ENCODE measurements around the gene NCOA3.

The NCOA3 gene

GRCh38 chr20:47515843-47516242 lies 14.2 kb downstream of the NCOA3 start:
- DNase-seq (ENCODE audit: low read depth): no peak
- no peak overlapping the region for H3K4me3 ChIP-seq (ENCODE audit: low read depth, low read length)
- TF ChIP-seq, protein P1, sequence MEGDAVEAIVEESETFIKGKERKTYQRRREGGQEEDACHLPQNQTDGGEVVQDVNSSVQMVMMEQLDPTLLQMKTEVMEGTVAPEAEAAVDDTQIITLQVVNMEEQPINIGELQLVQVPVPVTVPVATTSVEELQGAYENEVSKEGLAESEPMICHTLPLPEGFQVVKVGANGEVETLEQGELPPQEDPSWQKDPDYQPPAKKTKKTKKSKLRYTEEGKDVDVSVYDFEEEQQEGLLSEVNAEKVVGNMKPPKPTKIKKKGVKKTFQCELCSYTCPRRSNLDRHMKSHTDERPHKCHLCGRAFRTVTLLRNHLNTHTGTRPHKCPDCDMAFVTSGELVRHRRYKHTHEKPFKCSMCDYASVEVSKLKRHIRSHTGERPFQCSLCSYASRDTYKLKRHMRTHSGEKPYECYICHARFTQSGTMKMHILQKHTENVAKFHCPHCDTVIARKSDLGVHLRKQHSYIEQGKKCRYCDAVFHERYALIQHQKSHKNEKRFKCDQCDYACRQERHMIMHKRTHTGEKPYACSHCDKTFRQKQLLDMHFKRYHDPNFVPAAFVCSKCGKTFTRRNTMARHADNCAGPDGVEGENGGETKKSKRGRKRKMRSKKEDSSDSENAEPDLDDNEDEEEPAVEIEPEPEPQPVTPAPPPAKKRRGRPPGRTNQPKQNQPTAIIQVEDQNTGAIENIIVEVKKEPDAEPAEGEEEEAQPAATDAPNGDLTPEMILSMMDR (IDR thresholded peaks at IDR 0.05; ENCODE audit: control insufficient read depth, extremely low read depth, insufficient read depth): no peak

- no peak for DNase-seq (ENCODE audit: low read depth)
- H3K4me3 ChIP-seq (ENCODE audit: low read depth, low read length): no peak overlapping the region
- TF ChIP-seq, protein P1 (IDR thresholded peaks at IDR 0.05; ENCODE audit: control insufficient read depth, extremely low read depth, insufficient read depth): no peak
Observed at GRCh38 chr20:47521059-47521808, 19.5 kb downstream of the NCOA3 start.

GRCh38 chr20:47524015-47524784 lies 22.5 kb downstream of the NCOA3 start:
- TF ChIP-seq, protein P1 (IDR thresholded peaks at IDR 0.05; ENCODE audit: control insufficient read depth, extremely low read depth, insufficient read depth): no peak
- no peak for DNase-seq (ENCODE audit: low read depth)
- H3K4me3 ChIP-seq (ENCODE audit: low read depth, low read length): no peak overlapping the region

GRCh38 chr20:47527004-47527800 lies 25.5 kb downstream of the NCOA3 start:
- H3K4me3 ChIP-seq (ENCODE audit: low read depth, low read length): no peak overlapping the region
- TF ChIP-seq, protein P1 (IDR thresholded peaks at IDR 0.05; ENCODE audit: control insufficient read depth, extremely low read depth, insufficient read depth): no peak
- DNase-seq (ENCODE audit: low read depth): peak; percentile 28

DNA sequence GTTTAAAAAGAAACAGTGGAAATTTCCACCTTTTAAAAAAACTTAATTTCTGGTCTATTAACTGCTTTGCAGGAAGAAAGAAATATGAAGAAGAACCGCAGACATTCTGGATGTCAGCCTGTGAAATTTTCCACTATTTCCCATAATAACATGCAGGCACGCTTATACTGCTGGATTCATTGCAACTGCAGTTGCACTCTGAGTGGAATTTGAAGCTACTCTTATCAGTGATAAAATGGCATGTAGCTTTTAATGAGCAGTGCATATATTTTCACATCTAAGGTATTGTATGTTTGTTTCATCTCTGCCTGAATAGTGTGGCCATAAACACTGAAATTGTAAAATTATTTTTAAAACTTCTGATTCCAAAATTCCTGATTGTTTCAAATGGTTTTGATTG lies 28.2 kb downstream of the NCOA3 start:
- no peak overlapping the region for H3K4me3 ChIP-seq (ENCODE audit: low read depth, low read length)
- TF ChIP-seq, protein P1 (IDR thresholded peaks at IDR 0.05; ENCODE audit: control insufficient read depth, extremely low read depth, insufficient read depth): no peak
- no peak for DNase-seq (ENCODE audit: low read depth)

DNA sequence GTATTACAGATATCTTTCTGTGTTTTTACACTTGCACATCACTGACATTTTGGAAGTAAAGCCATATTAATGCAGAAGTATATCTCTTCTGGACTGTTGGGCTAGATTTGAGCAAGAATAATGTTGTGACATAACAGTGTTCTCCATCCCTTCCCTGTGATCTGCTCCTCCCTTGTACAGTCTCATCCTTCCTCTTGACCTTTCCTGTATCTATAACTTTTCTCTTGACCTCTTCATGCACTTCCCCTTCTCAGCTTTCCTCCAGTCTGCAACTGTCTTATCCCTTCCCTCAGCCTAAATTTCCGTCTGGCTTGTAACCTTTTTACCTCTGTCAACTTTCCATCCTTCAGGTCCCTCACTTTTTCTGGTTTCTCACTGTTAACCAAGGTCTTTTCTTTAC lies 29.8 kb downstream of the NCOA3 start:
- no peak for DNase-seq (ENCODE audit: low read depth)
- H3K4me3 ChIP-seq (ENCODE audit: low read depth, low read length): no peak overlapping the region
- TF ChIP-seq, protein P1 (IDR thresholded peaks at IDR 0.05; ENCODE audit: control insufficient read depth, extremely low read depth, insufficient read depth): no peak
